ENCODE data around the gene TPM2.

Gene TPM2

DNA sequence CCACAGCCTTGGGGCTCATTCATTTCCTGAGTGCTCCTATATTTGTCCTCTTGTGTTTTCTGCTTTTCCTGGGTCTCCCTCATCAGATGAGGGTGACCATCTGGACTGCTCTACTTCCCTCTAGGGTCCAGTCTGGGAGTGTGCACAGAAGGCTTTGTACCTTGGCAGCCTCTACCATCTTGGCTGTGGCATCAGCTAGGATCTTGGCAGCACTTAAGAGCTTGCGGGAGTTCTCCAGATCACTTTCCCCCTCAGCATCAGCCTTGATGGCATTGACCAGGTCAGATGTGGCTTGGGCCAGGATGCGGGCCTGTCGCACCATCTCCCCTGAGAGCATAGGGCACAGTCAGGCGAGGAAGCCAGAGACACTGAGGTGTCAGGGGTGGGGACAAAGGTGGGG lies 26.5 kb upstream of the TPM2 start:
- no peaks in the 10 kb centered on the region for H3K79me2 ChIP-seq
- H2AFZ ChIP-seq: no peak overlapping the region
- TF ChIP-seq, protein P1, sequence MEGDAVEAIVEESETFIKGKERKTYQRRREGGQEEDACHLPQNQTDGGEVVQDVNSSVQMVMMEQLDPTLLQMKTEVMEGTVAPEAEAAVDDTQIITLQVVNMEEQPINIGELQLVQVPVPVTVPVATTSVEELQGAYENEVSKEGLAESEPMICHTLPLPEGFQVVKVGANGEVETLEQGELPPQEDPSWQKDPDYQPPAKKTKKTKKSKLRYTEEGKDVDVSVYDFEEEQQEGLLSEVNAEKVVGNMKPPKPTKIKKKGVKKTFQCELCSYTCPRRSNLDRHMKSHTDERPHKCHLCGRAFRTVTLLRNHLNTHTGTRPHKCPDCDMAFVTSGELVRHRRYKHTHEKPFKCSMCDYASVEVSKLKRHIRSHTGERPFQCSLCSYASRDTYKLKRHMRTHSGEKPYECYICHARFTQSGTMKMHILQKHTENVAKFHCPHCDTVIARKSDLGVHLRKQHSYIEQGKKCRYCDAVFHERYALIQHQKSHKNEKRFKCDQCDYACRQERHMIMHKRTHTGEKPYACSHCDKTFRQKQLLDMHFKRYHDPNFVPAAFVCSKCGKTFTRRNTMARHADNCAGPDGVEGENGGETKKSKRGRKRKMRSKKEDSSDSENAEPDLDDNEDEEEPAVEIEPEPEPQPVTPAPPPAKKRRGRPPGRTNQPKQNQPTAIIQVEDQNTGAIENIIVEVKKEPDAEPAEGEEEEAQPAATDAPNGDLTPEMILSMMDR (IDR thresholded peaks at IDR 0.05): no peak
- no peak overlapping the region for H3K9ac ChIP-seq
- no peaks in the 10 kb centered on the region for H3K9me3 ChIP-seq (ENCODE audit: control insufficient read depth, low read length)
- no peak overlapping the region for H3K4me2 ChIP-seq (ENCODE audit: low read length)
- H3K27me3 ChIP-seq (ENCODE audit: control insufficient read depth, insufficient read depth, low read length): no peaks in the 10 kb centered on the region
- peaks cover 5% of the 10 kb centered on the region for H3K4me1 ChIP-seq
- no peak overlapping the region for H3K27ac ChIP-seq
- no peaks in the 10 kb centered on the region for H3K36me3 ChIP-seq (ENCODE audit: control insufficient read depth, insufficient read depth, low read length)
- no peak overlapping the region for H3K4me3 ChIP-seq (ENCODE audit: low read depth, low read length)

DNA sequence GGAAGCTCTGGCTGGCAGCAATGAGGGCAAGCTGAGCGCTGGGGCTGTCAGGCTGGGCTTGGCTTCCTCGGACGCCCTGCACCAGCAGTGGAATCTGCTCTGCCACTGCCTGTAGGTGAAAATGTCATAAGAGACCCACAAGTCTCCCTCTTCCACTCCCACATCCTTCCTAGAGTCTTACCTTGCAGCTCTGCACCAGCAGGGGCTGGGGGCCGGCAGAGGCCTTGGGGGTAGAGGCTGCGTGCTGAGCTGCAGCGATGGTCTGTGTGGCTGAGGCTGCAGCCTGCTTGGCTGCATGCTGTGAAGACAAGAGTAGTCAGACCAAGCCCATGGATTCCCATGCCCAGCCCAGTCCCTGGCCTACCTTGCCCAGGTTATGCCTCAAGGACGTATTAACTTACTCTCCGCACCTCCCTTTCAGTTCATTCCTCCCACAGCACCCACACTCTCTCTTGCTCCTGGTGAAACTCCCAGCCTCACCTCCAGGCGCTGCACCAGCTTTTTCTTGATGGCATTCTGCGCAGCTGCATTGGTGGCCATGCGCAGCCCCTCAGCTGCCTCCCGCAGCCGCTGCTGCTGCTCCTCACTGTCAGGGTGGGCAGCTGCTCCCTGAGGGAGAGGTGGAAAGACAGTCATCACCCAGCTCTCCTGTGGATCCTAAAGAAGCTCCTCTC lies 25.0 kb upstream of the TPM2 start:
- Histone ChIP-seq H3K27ac (no peak overlapping the region), H3K9me3 (ENCODE audit: control insufficient read depth, low read length) (no peaks in the 10 kb centered on the region), H3K4me1 (peaks cover 5% of the 10 kb centered on the region), H3K27me3 (ENCODE audit: control insufficient read depth, insufficient read depth, low read length) (no peaks in the 10 kb centered on the region), H3K9ac (no peak overlapping the region), H3K4me2 (ENCODE audit: low read length) (no peak overlapping the region), H3K4me3 (ENCODE audit: low read depth, low read length) (no peak overlapping the region), H2AFZ (no peak overlapping the region), H3K36me3 (ENCODE audit: control insufficient read depth, insufficient read depth, low read length) (no peaks in the 10 kb centered on the region), H3K79me2 (no peaks in the 10 kb centered on the region)
- TF ChIP-seq, protein P1 (IDR thresholded peaks at IDR 0.05): no peak

DNA sequence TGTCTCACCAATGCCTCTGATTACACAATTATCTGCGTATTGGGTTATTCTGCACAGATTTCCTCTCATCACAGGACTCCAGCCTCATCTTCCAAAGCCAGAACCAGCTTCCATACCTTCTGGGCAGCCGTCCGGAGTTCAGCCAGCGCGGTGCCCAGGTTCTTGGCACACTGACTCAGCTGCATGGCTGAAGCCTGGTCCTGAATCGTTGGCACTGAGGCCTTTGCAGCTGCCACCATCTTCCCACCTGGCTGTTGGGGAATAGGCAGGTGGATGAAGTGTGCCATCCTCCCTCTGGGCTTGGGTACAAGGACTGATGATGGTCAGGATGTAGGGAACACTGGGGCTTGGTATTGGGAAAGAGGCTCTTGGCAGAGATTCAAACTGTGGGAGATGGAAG lies 24.4 kb upstream of the TPM2 start:
- TF ChIP-seq, protein P1 (IDR thresholded peaks at IDR 0.05): no peak
- H3K4me3 ChIP-seq (ENCODE audit: low read depth, low read length): no peak overlapping the region
- H3K36me3 ChIP-seq (ENCODE audit: control insufficient read depth, insufficient read depth, low read length): no peaks in the 10 kb centered on the region
- no peaks in the 10 kb centered on the region for H3K79me2 ChIP-seq
- H3K4me1 ChIP-seq: peaks cover 5% of the 10 kb centered on the region
- no peak overlapping the region for H3K4me2 ChIP-seq (ENCODE audit: low read length)
- no peaks in the 10 kb centered on the region for H3K9me3 ChIP-seq (ENCODE audit: control insufficient read depth, low read length)
- H3K27ac ChIP-seq: no peak overlapping the region
- no peak overlapping the region for H3K9ac ChIP-seq
- H3K27me3 ChIP-seq (ENCODE audit: control insufficient read depth, insufficient read depth, low read length): no peaks in the 10 kb centered on the region
- H2AFZ ChIP-seq: no peak overlapping the region

DNA sequence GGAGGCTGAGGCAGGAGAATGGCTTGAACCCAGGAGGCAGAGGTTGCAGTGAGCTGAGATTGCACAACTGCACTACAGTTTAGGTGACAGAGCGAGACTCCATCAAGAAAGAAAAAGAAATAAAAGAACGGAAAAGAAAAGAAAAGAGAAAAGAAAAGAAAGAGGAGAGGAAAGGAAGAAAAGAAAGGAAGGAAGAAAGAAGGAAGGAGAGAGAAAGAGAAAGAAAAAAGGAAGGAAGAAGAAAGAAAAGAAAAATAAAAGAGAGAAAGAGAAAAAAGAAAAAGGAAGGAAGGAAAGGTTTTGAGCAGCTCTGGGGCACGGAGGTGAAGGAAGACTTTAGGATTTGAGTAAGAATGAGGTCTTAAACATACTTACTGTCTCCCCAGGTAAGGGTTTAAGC lies 23.9 kb upstream of the TPM2 start:
- Histone ChIP-seq H3K9me3 (ENCODE audit: control insufficient read depth, low read length) (no peaks in the 10 kb centered on the region), H2AFZ (no peak overlapping the region), H3K9ac (no peak overlapping the region), H3K36me3 (ENCODE audit: control insufficient read depth, insufficient read depth, low read length) (no peaks in the 10 kb centered on the region), H3K27ac (peak overlapping the region; percentile 60), H3K79me2 (no peaks in the 10 kb centered on the region), H3K4me2 (ENCODE audit: low read length) (no peak overlapping the region), H3K27me3 (ENCODE audit: control insufficient read depth, insufficient read depth, low read length) (no peaks in the 10 kb centered on the region), H3K4me1 (peaks cover 5% of the 10 kb centered on the region), H3K4me3 (ENCODE audit: low read depth, low read length) (no peak overlapping the region)
- TF ChIP-seq, protein P1 (IDR thresholded peaks at IDR 0.05): no peak

DNA sequence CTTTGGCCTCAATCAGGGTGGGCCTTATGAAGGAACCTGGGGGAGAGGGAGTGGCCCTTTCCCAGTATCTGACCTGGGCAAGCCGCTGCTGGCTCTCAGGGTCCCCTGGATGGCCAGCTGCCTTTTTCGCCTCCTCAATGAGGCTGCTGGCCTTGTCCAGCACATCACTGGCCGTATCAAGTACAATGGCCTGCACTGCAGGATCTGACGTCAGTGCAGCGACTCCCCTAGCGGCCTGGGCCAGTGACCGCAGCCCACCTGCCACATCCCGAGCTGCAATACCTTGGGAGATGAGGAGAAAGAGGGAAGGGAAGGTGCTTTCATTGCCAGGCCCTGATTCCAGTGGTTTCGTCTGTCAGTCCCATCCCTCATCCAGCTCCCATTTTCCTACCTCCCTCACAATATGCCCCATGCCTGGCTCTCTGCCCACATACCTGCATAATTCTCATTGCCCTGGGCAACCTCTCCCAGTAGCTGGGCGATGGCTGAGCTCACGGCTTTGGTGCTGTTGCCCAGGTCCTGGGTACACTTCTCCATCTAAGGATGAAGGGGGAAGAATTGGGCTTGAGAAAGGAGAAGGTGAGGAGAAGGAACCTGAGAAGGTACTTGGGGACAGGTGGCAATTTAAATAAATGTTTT lies 23.2 kb upstream of the TPM2 start:
- Histone ChIP-seq H3K9ac (no peak overlapping the region), H3K4me2 (ENCODE audit: low read length) (no peak overlapping the region), H3K27me3 (ENCODE audit: control insufficient read depth, insufficient read depth, low read length) (no peaks in the 10 kb centered on the region), H2AFZ (no peak overlapping the region), H3K9me3 (ENCODE audit: control insufficient read depth, low read length) (no peaks in the 10 kb centered on the region), H3K27ac (peak overlapping the region; percentile 60), H3K36me3 (ENCODE audit: control insufficient read depth, insufficient read depth, low read length) (no peaks in the 10 kb centered on the region), H3K4me3 (ENCODE audit: low read depth, low read length) (no peak overlapping the region), H3K79me2 (no peaks in the 10 kb centered on the region), H3K4me1 (peaks cover 5% of the 10 kb centered on the region)
- TF ChIP-seq, protein P1 (IDR thresholded peaks at IDR 0.05): no peak
